ENCODE data around the gene MGLL.
"Not testable (repeated sequence)": the region's sequence is repeated elsewhere in the genome, so short reads cannot be mapped to it uniquely, and the experiment has no call there.

Gene MGLL

GRCh38 chr3:127670229-127670559 is 152.1 kb downstream of the MGLL start:
- DNase-seq: no peak

DNA sequence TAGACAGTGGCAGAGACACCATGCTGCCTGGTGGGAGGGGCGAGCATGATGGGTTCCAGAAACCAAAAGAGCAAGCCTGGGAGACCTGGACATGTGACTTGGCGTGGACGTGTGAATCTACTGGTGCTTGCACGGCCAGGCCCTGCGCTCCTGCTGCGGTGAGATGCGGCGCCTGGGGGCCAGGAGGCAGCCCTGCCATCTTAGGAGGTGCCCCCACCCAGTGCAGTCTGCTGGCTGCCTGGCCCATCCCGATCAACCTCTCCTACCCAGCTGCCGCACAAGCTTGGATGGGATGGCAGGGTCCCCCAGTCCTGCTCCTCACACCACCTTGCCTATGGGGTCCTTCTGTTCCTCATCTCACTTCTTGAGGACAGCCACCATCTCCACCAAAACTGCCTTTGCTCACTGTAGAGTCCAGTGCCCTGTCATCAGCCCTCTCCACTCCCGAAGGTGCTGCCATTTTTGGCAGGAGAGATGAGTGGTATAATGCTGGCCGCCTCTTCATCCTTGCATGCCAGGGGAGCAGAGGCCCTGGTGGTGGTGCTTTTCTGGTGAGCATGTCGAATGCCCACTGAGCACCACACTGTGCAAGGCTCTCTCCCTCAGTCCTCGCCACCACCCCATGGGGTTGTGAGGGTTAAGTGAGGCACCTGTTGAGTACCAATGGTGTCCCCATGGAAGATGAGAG is 152.6 kb downstream of the MGLL start:
- no peak for DNase-seq

DNA sequence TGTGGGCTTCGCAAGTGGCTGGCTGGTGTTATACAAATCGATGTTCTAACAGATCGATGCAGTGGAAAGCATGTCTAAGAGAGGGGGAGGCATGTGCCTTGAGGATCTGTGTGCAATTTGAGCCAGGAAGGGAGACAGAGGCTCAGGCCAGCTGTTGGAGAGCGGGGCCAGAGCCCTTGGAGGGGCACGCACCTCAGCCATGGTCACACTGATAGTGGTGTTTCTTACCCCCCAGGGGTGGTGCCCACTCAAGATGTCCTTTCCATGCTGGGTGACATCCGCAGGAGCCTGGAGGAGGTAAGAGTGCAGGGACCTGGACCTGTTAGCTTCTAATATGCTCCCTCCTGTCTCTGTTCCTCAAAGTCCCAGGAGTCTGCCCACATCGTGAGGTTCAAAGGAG is 153.4 kb downstream of the MGLL start:
- no peak for DNase-seq

DNA sequence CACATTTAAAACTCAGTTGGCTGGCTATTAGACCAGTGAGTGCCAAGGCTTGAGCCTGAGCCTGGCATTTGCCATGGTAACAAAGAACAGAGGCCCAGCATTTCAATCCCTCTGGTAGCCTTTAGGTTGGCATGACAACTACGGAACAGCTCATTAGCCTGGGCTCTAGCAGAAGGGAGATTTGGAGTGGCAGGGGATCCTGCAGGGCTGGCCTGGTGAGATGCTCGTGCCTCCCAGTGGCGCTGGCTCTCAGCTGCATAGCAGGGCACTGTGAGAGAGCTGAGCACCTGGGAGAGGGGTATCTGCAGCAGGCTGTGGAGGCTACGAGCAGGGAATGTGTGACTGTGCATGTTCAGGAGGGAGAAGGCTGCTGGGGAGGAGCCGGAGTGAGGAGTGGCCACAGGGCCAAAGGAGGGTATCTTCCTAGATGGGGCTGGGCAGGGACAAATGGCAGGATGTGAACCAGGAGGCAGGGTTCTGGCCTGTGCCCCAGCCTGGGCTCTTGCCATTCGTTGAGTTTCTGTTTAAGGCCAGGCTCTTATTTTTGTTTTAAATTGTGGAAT is 155.1 kb downstream of the MGLL start:
- DNase-seq: peak; percentile 49

- no peak for DNase-seq
Observed at GRCh38 chr3:127666676-127667075, 155.6 kb downstream of the MGLL start.

DNA sequence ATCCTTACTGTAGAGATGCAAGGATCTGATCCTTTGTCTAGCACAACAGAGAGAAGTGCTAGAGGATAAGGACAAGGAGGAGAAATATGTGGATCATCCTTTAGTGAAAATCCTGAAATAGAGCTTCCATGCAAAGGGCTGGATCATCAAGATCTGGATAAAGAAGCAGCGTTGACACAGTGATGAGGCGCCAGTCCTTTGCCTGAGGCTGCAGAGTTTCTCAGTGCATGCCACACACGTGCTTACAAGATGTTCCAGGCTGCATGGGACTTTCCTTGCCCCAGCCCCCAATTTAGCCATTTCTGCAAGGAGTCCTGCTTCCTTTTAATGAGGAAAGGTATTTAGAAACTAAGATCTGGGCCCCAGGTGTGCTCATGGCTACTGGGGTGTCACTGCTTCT is 156.7 kb downstream of the MGLL start:
- DNase-seq: no peak

GRCh38 chr3:127665165-127665564 is 157.2 kb downstream of the MGLL start:
- no peak for DNase-seq

DNA sequence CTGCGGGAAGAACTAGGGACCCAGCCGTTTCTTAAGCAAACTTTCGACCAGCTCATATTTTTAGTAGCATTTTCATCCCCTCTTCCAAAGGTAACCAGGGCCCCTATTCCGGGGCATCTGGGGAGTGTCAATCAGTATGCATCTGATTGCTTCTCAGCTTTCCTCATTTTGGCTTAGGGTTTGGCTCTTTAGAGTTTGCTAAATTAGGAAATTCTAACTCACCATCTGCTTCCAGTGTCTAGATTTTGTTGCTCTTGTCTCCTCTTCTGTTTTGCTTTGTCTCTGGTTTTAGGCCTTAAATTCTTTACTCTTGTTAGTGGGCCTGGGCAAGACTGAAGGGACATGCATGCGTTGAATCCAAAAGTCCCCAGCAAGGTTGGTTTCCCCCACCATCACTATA is 159.2 kb downstream of the MGLL start:
- no peak for DNase-seq

- no peak for DNase-seq
Observed at GRCh38 chr3:127662001-127662469, 160.3 kb downstream of the MGLL start.

- no peak for DNase-seq
Observed at GRCh38 chr3:127661600-127661999, 160.7 kb downstream of the MGLL start.

GRCh38 chr3:127660621-127661251 is 161.6 kb downstream of the MGLL start:
- DNase-seq: no peak

- no peak for DNase-seq
Observed at GRCh38 chr3:127658234-127658633, 164.1 kb downstream of the MGLL start.

DNA sequence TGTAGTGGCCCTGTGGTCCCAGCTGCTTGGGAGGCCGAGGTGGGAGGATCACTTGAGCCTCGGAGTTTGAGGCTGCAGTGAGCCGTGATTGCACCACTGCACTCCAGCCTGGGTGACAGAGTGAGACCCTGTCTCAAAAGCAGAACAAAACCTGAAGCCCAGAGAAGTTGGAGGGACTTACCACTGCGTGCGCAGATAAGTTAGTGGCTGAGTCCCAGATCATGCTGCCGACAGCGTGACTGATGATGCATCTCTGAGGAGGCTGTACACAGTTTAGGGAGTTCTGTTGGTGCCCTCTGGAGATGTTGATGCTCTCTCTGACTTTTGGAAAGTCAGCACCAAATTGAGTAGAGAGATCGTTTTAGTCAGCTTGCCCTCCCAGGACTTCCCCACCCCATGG is 165.4 kb downstream of the MGLL start:
- no peak for DNase-seq

- DNase-seq: no peak
Observed at GRCh38 chr3:127655641-127656040, 166.7 kb downstream of the MGLL start.

- not testable (repeated sequence) for DNase-seq
Observed at GRCh38 chr3:127654993-127655392, 167.3 kb downstream of the MGLL start.

DNA sequence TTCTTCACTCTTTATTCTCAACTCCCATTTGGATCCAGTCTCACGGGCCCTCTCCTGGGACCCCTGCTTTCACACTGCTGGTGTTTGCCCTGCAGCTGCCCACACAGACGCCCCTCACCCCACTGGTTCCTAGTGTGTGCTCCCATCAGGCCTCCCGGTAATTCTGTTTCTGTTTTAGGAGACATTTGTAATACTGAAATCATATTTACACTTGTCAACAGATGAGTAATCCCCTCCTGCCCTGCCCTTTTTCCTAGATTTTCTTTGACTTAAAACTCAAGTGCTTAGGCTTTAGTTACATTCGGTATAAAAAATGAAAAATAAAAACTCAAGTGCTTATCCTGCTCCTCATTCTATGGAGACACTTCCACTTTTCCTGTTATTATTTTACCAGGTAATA is 167.9 kb downstream of the MGLL start:
- DNase-seq: no peak

- DNase-seq: no peak
Observed at GRCh38 chr3:127652246-127652995, 169.9 kb downstream of the MGLL start.

GRCh38 chr3:127651516-127652172 is 170.7 kb downstream of the MGLL start:
- no peak for DNase-seq

DNA sequence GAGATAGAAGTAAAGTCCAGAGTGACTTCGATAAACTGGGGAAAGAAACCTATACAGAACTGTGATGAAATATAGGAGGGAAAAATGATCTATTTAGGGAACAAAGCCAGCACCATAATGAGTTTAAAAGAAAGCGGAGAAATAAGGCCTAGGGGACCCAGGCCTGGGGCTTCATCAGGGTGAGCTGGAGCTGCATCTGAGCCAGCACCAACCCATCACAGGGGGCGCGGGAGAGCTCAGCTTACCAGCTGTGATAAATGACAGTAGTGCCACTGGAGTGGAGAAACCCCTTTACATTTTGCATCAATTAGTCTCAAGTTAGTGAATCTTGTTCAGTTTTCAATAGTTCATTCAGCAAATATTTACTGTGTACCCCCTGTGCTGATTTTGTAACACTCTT is 172.1 kb downstream of the MGLL start:
- no peak for DNase-seq

DNA sequence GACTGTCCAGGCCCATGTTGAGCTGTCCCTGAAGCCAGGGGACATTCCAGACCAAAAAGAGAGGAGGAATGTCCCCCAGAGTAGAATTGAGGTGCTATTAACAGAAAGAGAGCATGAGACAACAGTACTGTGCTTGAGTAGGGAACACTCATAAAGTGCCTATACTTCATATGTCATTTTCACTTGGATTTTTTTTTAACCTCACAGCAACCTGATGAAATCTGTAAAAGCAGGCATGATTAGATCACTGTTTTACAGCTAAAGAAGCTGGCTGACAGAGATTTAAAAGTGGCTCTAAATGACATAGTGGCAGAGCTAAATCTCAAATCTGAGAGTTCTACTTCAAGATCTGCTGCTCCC is 174.5 kb downstream of the MGLL start:
- DNase-seq: no peak

DNA sequence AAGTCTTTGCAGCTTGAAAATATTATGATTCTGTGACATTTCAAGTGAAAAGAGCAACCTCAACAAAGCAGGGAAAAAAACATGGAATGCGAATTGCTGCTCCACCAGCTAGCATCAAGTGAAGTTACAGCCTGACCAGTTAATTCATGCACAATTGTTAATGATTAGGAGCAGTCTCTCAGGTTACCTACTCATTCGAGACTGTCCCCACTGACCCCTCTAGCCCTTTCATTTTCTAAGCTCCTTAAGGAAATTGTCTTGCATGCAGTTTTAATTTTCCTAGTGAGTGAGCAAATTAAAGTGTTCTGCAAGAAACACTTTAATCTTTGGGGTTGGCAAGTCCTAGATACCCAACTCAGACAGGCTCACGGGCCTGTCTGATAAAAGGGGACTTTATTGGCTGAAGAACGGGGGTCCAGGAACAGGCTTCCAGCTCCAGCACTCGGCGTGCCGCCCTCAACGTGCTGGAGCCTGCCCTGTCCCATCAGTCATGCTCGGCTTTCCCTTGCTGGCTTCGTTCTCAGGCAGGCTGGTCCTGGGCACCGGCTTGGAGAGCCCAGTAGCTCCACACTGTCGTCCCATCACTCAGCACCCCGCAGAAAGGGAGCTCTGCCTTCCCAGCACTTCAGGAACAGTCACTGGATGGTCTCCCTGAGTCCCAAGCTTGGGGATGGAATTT is 175.0 kb downstream of the MGLL start:
- DNase-seq: no peak

- DNase-seq: no peak
Observed at GRCh38 chr3:127646501-127647046, 175.7 kb downstream of the MGLL start.
